Spleen (tissue), 11 donors: ENCODE measurements around the gene UBE2D2. TPM values are rescaled to one million over a fixed set of nuclear protein-coding genes. Genes with fewer than 3 reads are reported as not detected.

Experiments
- DNase-seq: peaks from one replicate; pipeline ENCODE4 v3.0.0-alpha.2; 2020
- H3K27ac ChIP-seq, 8 donors: fragments of 200-600 bp; sonication (generic) in 7 of 8; 1 replicate in 4 of 8; 2 replicates in 4 of 8; pipeline versions ENCODE4 v1.5.0 to v1.8.0; 2016 to 2021; ENCODE audit warnings: inconsistent platforms in 4 of 8, mild to moderate bottlenecking in 4 of 8, moderate library complexity in 1 of 8
- H3K27me3 ChIP-seq, 7 donors: fragments of 200-600 bp; sonication (generic) in 6 of 7; replicated peaks in 1 of 7; 1 replicate in 4 of 7; 2 replicates in 3 of 7; pipeline versions ENCODE4 v1.5.0 to v1.8.0; 2016 to 2021; ENCODE audit warnings: inconsistent platforms in 3 of 7, mild to moderate bottlenecking in 1 of 7
- H3K36me3 ChIP-seq, 6 donors: fragments of 200-600 bp; sonication (generic) in 5 of 6; 1 replicate in 4 of 6; 2 replicates in 2 of 6; pipeline versions ENCODE4 v1.5.0 to v1.8.0; 2016 to 2021; ENCODE audit warnings: inconsistent platforms in 2 of 6
- H3K4me1 ChIP-seq, 6 donors: fragments of 200-600 bp; sonication (generic) in 5 of 6; 1 replicate in 3 of 6; 2 replicates in 3 of 6; pipeline versions ENCODE4 v1.5.0 to v1.8.0; 2016 to 2021; ENCODE audit warnings: inconsistent platforms in 3 of 6
- H3K4me3 ChIP-seq, 8 donors: fragments of 200-600 bp; sonication (generic) in 7 of 8; 1 replicate in 4 of 8; 2 replicates in 4 of 8; pipeline versions ENCODE4 v1.5.0 to v1.8.0; 2016 to 2021; ENCODE audit warnings: inconsistent platforms in 4 of 8, mild to moderate bottlenecking in 4 of 8, moderate library complexity in 2 of 8
- H3K9me3 ChIP-seq, 8 donors: fragments of 200-600 bp; sonication (generic) in 7 of 8; 1 replicate in 4 of 8; 2 replicates in 4 of 8; pipeline versions ENCODE4 v1.5.0 to v1.8.0; 2016 to 2021; ENCODE audit warnings: inconsistent platforms in 4 of 8
- POLR2A ChIP-seq, 3 donors: fragments of 450-650 bp; IDR thresholded peaks; one replicate each; pipeline ENCODE4 v1.5.1; 2017; ENCODE audit warnings: antibody characterized with exemption in 3 of 3, mild to moderate bottlenecking in 1 of 3
- POLR2AphosphoS5 ChIP-seq, 3 donors: sonication (generic); formaldehyde crosslinking; IDR thresholded peaks; one replicate each; pipeline ENCODE4 v1.5.1; 2017; ENCODE audit warnings: antibody characterized with exemption in 3 of 3
- WGBS, 5 donors: extraction: QIAGEN DNeasy Blood & Tissue Kit in 3 of 5; methylation state at CpG; one replicate each; pipeline versions ENCODE4 v1.1.5 to v1.1.7; 2013 to 2018; 5-methylcytosine and 5-hydroxymethylcytosine counted together
- intact Hi-C: fragments of 100-400 bp; cut with DNase I; formaldehyde crosslinking; loops from one replicate; pipeline ENCODE4 v1.15.0; 2023; ENCODE audit warnings: low total_unique reads
- polyA plus RNA-seq, 3 donors: library from polyadenylated mRNA; stranded (reverse); fragments of 200-250 nt; gene quantifications; one replicate each; pipeline ENCODE4 v1.2.1, GENCODE V29; 2013
- total RNA-seq, 7 donors: library from RNA; depleted of rRNA in 3 of 7; stranded (reverse); fragments of >200 nt in 3 of 7; fragmentation: NEBNext Ultra II Directional in 4 of 7; extraction: Animal tissue kit (Norgen Biotek cat#: 25700) in 4 of 7; gene quantifications; one replicate each; pipeline versions ENCODE4 v1.1.0 to v1.2.1, GENCODE V29; 2016 to 2021
- TF ChIP-seq, protein P1 (sequence below), 11 experiments: fragments of 200-600 bp in 7 of 11; fragments of 450-650 bp in 4 of 11; sonication (generic) in 4 of 11; IDR thresholded peaks in 8 of 11; conservative IDR thresholded peaks in 3 of 11; 1 replicate in 7 of 11; 2 replicates in 4 of 11; pipeline versions ENCODE4 v1.4.0 to v1.8.0; 2016 to 2021; ENCODE audit warnings: antibody characterized with exemption in 11 of 11, inconsistent platforms in 4 of 11, mild to moderate bottlenecking in 1 of 11
- donor health status: healthy with polysubstance abuse.
- donor health status: DM: no; HTN: no; CAD: no; lungs with moderate emphysema.
- donor health status: DM: no; HTN: no; CAD: no.
- donor health status: Bipolar disorder and iron deficiency.
- donor health status: healthy.
- donor health status: DM: no; HTN: no; CAD: no.
- donor health status: DM: yes; HTN: yes; CAD: no.

Gene UBE2D2
- total and polyA plus RNA-seq, 10 donors = 64.3 to 132 (median 98.2) TPM

DNA sequence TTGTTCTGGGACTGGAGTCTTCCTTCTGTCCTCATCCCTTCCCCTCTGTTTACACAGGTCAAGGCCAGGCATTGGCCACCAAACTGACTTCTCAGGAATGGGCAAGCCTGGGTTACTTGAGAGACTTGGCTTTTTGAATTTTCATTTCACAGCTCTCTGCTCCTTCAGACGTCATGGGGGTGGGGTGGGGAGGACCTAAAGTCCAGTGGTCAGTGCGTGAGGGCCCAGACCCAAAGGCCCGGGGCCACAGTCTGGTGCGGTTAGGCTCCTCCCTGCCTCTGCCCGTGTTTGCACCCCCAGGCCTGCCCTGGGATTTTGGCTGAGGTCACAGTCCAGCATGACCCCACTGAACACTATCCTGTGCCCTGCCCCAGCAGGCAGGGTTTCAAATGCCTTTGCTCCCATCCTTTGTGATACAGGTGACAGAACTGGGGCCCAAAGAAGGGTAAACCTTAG is 82.9 kb downstream of the UBE2D2 start:
- peaks cover 16 to 79% (median 37%) of the 10 kb centered on the region in 6 donors for H3K4me1 ChIP-seq
- 83 to 90% (median 86%) methylated on average over 5 of the region's 5 CpGs for WGBS, 5 donors
- TF ChIP-seq, protein P1, sequence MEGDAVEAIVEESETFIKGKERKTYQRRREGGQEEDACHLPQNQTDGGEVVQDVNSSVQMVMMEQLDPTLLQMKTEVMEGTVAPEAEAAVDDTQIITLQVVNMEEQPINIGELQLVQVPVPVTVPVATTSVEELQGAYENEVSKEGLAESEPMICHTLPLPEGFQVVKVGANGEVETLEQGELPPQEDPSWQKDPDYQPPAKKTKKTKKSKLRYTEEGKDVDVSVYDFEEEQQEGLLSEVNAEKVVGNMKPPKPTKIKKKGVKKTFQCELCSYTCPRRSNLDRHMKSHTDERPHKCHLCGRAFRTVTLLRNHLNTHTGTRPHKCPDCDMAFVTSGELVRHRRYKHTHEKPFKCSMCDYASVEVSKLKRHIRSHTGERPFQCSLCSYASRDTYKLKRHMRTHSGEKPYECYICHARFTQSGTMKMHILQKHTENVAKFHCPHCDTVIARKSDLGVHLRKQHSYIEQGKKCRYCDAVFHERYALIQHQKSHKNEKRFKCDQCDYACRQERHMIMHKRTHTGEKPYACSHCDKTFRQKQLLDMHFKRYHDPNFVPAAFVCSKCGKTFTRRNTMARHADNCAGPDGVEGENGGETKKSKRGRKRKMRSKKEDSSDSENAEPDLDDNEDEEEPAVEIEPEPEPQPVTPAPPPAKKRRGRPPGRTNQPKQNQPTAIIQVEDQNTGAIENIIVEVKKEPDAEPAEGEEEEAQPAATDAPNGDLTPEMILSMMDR (IDR thresholded peaks at IDR 0.05 in 8 of 11, conservative IDR thresholded peaks at IDR 0.05 in 3 of 11) = no peak
- TF ChIP-seq POLR2A (IDR thresholded peaks at IDR 0.05) (no peak), POLR2AphosphoS5 (IDR thresholded peaks at IDR 0.05) (peak in 1 of 3 donors; percentile 36)
- peaks cover 0 to 25% (median 0%) of the 10 kb centered on the region in 7 donors for H3K27me3 ChIP-seq
- no peak overlapping the region for H3K27ac ChIP-seq
- peak; percentile 50 for DNase-seq
- intact Hi-C loops = no loop called here
- no peaks in the 10 kb centered on the region for H3K36me3 ChIP-seq
- no peak overlapping the region for H3K4me3 ChIP-seq
- H3K9me3 ChIP-seq = no peaks in the 10 kb centered on the region

DNA sequence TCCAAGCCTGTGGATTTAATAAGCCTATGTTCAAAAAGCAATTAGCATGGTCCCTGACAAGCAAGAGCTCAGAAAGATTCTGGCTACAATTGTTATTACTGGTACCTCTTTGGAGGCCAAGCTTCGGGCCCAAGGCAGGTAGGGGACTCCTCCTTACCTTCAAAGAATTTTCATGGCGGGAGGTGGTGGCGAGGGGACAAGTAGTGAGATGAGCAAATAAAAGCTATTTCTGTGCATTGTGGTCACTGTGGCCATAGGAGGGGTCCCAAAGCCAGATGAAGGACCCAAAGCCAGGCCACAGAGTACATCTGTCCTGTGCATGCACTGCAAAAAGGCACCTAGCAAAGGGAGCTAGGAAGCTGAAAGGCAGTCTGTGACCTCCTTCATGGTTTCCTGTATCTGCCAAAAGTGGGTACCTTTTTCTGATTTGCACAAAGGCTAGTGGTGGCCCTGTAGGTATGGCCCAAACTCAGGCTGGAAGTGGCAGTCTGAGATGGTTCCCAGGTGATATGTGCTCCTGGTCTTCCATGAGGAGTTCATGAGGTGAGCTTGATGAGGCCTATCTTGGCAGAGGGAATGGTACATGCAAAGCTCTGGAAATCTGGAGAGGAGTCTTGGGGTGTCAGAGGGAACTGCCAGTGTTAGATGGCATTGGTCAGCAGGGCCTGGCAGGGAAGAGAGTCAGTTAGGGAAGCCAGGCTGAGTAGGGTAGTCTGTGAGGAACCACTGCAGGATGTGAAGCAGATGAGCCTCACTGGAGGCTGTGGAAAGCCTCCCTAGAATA is 83.7 kb downstream of the UBE2D2 start:
- 85 to 94% (median 91%) methylated on average over 3 of the region's 3 CpGs for WGBS, 5 donors
- peak; percentile 51 for DNase-seq
- intact Hi-C loops = no loop called here

DNA sequence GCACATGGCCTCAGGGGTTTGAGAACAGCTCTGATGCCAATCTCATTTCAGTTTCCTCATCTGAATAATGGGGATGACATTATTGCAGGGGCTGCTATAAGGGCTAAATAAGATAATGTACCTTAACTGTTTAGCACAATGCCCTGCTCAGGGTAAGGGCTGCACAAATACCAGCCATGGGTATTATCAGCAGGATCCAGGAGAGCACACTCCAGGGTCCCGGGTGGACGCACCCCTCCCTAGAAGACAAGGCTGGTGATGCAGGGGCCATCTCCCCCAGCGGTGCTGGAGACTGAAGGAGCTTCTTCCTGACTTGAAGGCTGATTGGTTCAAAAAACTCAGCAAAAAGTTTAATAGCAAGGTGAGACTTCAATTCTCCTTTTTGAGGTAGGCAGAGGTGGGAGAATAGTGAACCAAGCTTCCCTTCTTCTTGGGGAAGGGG is 84.3 kb downstream of the UBE2D2 start:
- 57 to 91% (median 79%) methylated on average over 3 of the region's 3 CpGs for WGBS, 5 donors
- TF ChIP-seq, protein P1 (IDR thresholded peaks at IDR 0.05 in 8 of 11, conservative IDR thresholded peaks at IDR 0.05 in 3 of 11) = no peak
- no peak for TF ChIP-seq POLR2AphosphoS5 (IDR thresholded peaks at IDR 0.05)
- no peak for TF ChIP-seq POLR2A (IDR thresholded peaks at IDR 0.05)
- Histone ChIP-seq H3K9me3 (no peaks in the 10 kb centered on the region), H3K4me1 (peaks cover 15 to 79% (median 43%) of the 10 kb centered on the region in 6 donors), H3K27me3 (peaks cover 0 to 39% (median 4%) of the 10 kb centered on the region in 7 donors), H3K36me3 (no peaks in the 10 kb centered on the region), H3K4me3 (no peak overlapping the region), H3K27ac (no peak overlapping the region)
- DNase-seq = peak; percentile 47
- intact Hi-C loops = no loop called here

More for the DNA sequence above, 83.7 kb downstream of the UBE2D2 start:
- H3K27me3 ChIP-seq = peaks cover 0 to 33% (median 0%) of the 10 kb centered on the region in 7 donors
- H3K27ac ChIP-seq = no peak overlapping the region
- H3K36me3 ChIP-seq = no peaks in the 10 kb centered on the region
- TF ChIP-seq POLR2AphosphoS5 (IDR thresholded peaks at IDR 0.05) = no peak
- TF ChIP-seq POLR2A (IDR thresholded peaks at IDR 0.05) = no peak
- TF ChIP-seq, protein P1 (IDR thresholded peaks at IDR 0.05 in 8 of 11, conservative IDR thresholded peaks at IDR 0.05 in 3 of 11) = no peak
- H3K4me1 ChIP-seq = peaks cover 15 to 79% (median 38%) of the 10 kb centered on the region in 6 donors
- no peak overlapping the region for H3K4me3 ChIP-seq
- no peaks in the 10 kb centered on the region for H3K9me3 ChIP-seq

DNA sequence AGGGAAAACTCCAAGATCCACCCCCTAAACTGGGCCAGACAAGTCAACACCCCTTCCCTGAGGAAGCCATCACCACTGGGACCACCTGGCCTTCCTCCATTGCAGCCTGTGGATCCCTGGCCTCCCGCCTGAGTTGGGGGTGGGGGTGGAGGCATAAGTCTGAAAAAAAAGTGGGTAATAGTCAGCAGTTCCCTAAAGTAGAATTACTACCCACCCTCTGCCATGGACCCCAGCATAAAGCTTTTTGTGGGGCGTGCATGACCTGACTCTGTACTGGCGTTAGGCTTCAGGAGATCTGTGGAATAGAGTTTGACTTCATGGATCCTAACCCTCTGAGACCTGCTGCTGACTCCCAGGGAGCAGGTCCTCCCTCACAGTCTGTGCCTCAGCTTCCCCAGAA is 85.0 kb downstream of the UBE2D2 start:
- DNase-seq = peak; percentile 61

More for the DNA sequence above, 85.0 kb downstream of the UBE2D2 start:
- intact Hi-C loops = no loop called here
- WGBS, 5 donors = 83 to 98% (median 88%) methylated on average over 1 to 3 of the region's 3 CpGs
- no peak overlapping the region for H3K4me3 ChIP-seq
- H3K4me1 ChIP-seq = peaks cover 17 to 85% (median 50%) of the 10 kb centered on the region in 6 donors
- H3K27ac ChIP-seq = no peak overlapping the region
- TF ChIP-seq, protein P1 (IDR thresholded peaks at IDR 0.05 in 8 of 11, conservative IDR thresholded peaks at IDR 0.05 in 3 of 11) = no peak
- no peak for TF ChIP-seq POLR2A (IDR thresholded peaks at IDR 0.05)
- TF ChIP-seq POLR2AphosphoS5 (IDR thresholded peaks at IDR 0.05) = no peak
- no peaks in the 10 kb centered on the region for H3K9me3 ChIP-seq
- H3K27me3 ChIP-seq = peaks cover 0 to 46% (median 6%) of the 10 kb centered on the region in 7 donors
- no peaks in the 10 kb centered on the region for H3K36me3 ChIP-seq
